Measurements from ENCODE around the gene ERCC3.

ERCC3 gene

DNA sequence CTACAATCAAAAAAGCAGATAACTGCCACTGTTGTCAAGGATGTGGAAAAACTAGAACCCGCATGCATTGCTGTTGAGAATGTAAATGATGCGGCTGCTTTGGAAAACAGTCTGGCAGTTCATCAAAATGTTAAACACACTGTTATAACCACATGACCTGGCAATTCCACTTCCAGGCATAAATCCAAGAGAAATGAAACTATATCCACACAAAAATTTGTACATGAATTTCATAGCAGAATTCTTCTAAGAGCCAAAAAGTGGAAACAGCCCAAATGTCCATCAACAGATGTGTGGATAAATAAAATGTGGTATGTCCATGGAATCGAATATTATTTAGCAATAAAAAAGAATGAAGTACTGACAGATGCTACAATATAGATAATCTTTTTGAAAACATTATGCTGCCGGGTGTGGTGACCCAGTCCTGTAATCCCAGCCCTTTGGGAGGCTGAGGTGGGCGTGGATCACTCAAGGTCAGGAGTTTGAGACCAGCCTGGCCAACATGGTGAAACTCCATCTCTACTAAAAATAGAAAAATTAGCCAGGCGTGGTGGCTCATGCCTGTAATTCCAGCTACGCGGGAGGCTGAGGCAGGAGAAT lies 32.0 kb downstream of the ERCC3 start:
- Mint-ChIP-seq H3K36me3 (ENCODE audit: low read depth) (peaks cover 89% of the 10 kb centered on the region), H3K27me3 (ENCODE audit: low read depth) (no peaks in the 10 kb centered on the region), H3K4me1 (no peaks in the 10 kb centered on the region), H3K27ac (peak overlapping the region in 1 of 3 experiments; percentile 52), H3K4me3 (no peak overlapping the region), H3K9me3 (peaks cover 20% of the 10 kb centered on the region)
- TF ChIP-seq, protein P1, sequence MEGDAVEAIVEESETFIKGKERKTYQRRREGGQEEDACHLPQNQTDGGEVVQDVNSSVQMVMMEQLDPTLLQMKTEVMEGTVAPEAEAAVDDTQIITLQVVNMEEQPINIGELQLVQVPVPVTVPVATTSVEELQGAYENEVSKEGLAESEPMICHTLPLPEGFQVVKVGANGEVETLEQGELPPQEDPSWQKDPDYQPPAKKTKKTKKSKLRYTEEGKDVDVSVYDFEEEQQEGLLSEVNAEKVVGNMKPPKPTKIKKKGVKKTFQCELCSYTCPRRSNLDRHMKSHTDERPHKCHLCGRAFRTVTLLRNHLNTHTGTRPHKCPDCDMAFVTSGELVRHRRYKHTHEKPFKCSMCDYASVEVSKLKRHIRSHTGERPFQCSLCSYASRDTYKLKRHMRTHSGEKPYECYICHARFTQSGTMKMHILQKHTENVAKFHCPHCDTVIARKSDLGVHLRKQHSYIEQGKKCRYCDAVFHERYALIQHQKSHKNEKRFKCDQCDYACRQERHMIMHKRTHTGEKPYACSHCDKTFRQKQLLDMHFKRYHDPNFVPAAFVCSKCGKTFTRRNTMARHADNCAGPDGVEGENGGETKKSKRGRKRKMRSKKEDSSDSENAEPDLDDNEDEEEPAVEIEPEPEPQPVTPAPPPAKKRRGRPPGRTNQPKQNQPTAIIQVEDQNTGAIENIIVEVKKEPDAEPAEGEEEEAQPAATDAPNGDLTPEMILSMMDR (IDR thresholded peaks at IDR 0.05; ENCODE audit: unreplicated experiment in 3 of 3), result no peak

DNA sequence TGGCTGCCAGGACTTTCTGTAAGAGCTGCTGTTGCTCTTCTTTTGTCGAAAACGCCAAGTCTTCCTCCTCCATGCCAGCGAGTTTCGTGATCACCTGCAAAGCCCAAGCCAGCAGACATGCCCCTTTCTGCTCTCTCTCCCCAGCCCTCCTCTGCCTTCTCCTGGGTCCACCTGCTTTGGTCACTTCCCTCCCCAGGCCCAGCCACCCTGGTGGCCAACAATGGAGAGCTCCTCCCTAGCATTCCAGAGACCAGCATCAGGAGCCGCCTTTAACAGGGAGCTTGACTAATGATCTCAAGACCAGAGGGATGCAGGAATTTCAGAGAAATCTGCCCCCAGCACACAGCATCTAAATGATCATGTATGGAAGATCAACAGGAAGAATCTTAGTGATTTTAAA lies 34.6 kb downstream of the ERCC3 start:
- Mint-ChIP-seq H3K27ac (no peak overlapping the region), H3K36me3 (ENCODE audit: low read depth) (peaks cover 84% of the 10 kb centered on the region), H3K4me3 (no peak overlapping the region), H3K27me3 (ENCODE audit: low read depth) (no peaks in the 10 kb centered on the region), H3K9me3 (peaks cover 12% of the 10 kb centered on the region), H3K4me1 (peaks cover 14% of the 10 kb centered on the region)
- TF ChIP-seq, protein P1 (IDR thresholded peaks at IDR 0.05; ENCODE audit: unreplicated experiment in 3 of 3), result no peak

DNA sequence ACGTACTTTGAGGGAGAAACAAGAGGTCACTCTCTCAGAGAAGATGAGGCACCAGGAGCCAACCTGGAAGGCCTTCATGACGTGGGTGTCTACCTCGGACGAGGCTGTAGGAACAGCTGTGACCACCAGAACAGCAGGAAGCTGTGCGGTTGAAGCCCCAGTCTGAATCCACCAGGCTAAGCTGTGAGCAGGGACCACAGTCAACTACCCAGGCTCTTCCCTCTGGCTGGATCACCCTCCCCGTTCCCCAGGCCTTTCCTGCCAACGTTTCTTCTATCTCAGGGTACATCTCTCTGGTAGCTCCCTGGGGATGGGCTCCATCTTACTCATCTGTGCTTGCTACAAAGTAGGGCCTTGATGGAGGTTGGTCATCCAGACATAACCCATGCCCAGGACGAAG lies 37.1 kb downstream of the ERCC3 start:
- H3K27ac Mint-ChIP-seq, result no peak overlapping the region
- no peak overlapping the region for H3K4me3 Mint-ChIP-seq
- H3K4me1 Mint-ChIP-seq, result peaks cover 16% of the 10 kb centered on the region
- TF ChIP-seq, protein P1 (IDR thresholded peaks at IDR 0.05; ENCODE audit: unreplicated experiment in 3 of 3), result no peak
- peaks cover 65% of the 10 kb centered on the region for H3K36me3 Mint-ChIP-seq (ENCODE audit: low read depth)
- H3K27me3 Mint-ChIP-seq (ENCODE audit: low read depth), result no peaks in the 10 kb centered on the region
- peaks cover 2% of the 10 kb centered on the region for H3K9me3 Mint-ChIP-seq

DNA sequence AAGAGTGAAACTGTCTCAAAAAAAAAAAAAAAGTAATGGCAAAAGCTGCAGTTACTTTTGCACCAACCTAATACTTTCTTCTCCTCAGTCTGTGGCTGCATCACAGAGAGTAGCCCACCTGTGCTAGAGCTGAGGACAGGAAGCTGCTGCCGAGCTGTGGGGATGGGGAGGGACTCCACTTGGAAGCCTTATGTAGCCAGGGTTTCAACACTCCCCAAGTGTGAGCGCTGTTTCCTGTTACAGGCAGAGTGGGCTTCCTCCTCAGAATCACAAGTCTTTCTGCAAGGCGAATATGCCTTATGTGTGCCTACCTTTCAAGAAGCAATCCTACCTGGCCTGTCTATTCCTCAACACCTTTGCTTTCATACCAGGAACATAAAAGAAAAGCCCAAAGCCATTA lies 37.6 kb downstream of the ERCC3 start:
- Mint-ChIP-seq H3K27ac (no peak overlapping the region), H3K36me3 (ENCODE audit: low read depth) (peaks cover 60% of the 10 kb centered on the region), H3K4me1 (peaks cover 16% of the 10 kb centered on the region), H3K4me3 (no peak overlapping the region), H3K27me3 (ENCODE audit: low read depth) (no peaks in the 10 kb centered on the region), H3K9me3 (no peaks in the 10 kb centered on the region)
- TF ChIP-seq, protein P1 (IDR thresholded peaks at IDR 0.05; ENCODE audit: unreplicated experiment in 3 of 3), result no peak

DNA sequence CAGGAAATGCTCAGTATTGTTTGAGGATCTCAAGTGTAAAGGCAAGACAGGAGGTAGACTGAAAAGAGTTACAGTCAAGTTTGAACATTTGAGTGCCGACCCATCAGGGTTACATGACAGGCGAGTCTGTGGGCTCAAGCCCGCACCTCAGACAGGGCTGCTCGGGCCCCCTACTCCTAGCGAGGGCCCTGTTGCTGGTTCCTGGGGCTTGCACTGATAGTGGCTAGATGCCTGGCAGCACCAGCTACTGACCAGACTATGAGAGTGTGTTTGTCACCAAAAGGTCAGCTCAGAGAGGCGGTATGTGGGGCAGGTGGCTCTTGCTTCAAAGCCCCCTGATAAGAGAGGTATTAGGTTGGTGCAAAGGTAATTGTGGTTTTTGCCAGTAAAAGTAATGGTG lies 38.2 kb downstream of the ERCC3 start:
- H3K4me1 Mint-ChIP-seq, result peaks cover 16% of the 10 kb centered on the region
- no peak overlapping the region for H3K4me3 Mint-ChIP-seq
- H3K9me3 Mint-ChIP-seq, result no peaks in the 10 kb centered on the region
- TF ChIP-seq, protein P1 (IDR thresholded peaks at IDR 0.05; ENCODE audit: unreplicated experiment in 3 of 3), result no peak
- no peaks in the 10 kb centered on the region for H3K27me3 Mint-ChIP-seq (ENCODE audit: low read depth)
- H3K36me3 Mint-ChIP-seq (ENCODE audit: low read depth), result peaks cover 54% of the 10 kb centered on the region
- peak overlapping the region; percentile 77 to 85 (median 84) for H3K27ac Mint-ChIP-seq

DNA sequence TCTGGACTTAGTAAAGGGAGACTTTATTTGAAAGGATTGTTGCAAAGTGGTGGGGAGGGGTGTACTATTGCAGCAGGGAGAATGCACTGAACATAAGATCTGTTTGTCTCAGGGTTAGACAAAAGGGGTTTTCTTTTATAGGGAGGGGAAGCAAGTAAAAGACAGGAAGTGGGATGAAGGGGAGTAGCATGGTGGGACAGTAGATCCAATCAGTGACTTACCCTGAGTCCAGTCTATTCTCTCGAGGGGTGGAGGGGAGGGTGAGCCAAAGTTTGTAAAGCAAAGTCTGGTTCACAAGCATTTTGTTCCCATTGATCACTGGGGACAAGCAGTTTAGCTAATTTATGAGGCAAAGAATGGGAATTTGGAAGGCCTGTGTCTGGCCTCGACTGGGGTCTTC lies 38.8 kb downstream of the ERCC3 start:
- TF ChIP-seq, protein P1 (IDR thresholded peaks at IDR 0.05; ENCODE audit: unreplicated experiment in 3 of 3), result no peak
- H3K4me1 Mint-ChIP-seq, result peaks cover 16% of the 10 kb centered on the region
- peaks cover 48% of the 10 kb centered on the region for H3K36me3 Mint-ChIP-seq (ENCODE audit: low read depth)
- no peak overlapping the region for H3K4me3 Mint-ChIP-seq
- no peaks in the 10 kb centered on the region for H3K9me3 Mint-ChIP-seq
- H3K27ac Mint-ChIP-seq, result peak overlapping the region; percentile 77 to 85 (median 84)
- no peaks in the 10 kb centered on the region for H3K27me3 Mint-ChIP-seq (ENCODE audit: low read depth)

All from nephron (organoid).